Measurements from ENCODE around the gene PYGB.
"Not testable (repeated sequence)": the region's sequence is repeated elsewhere in the genome, so short reads cannot be mapped to it uniquely, and the experiment has no call there.

Gene PYGB

GRCh38 chr20:25258828-25259227, 10.9 kb downstream of the PYGB start:
- Histone ChIP-seq H3K4me2 (ENCODE audit: insufficient read depth, low read length, poor library complexity, severe bottlenecking) (no peak overlapping the region), H3K36me3 (replicated peaks in 1 of 2; ENCODE audit: control insufficient read depth in 2 of 2, insufficient read depth in 2 of 2, low read length in 2 of 2) (peaks cover 30 to 47% of the 10 kb centered on the region in 2 donors), H3K23ac (ENCODE audit: low read depth, low read length, poor library complexity) (peak overlapping the region; percentile 75), H3K9ac (ENCODE audit: low read depth, low read length, poor library complexity) (no peak overlapping the region), H3K79me1 (ENCODE audit: low read depth, low read length) (peaks cover 11% of the 10 kb centered on the region), H3K27me3 (ENCODE audit: control insufficient read depth in 3 of 3, insufficient read depth in 3 of 3, low read depth in 1 of 3, low read length in 3 of 3) (no peaks in the 10 kb centered on the region), H4K8ac (ENCODE audit: low read depth, low read length) (peak overlapping the region; percentile 50), H3K4me3 (ENCODE audit: low read length in 2 of 2) (no peak overlapping the region), H3K14ac (ENCODE audit: low read length) (peak overlapping the region; percentile 75), H2BK12ac (ENCODE audit: low read length) (no peak overlapping the region), H2AK5ac (ENCODE audit: low read depth, low read length) (no peak overlapping the region), H3K4me1 (ENCODE audit: control insufficient read depth in 2 of 2, insufficient read depth in 1 of 2, low read depth in 1 of 2, low read length in 2 of 2) (peaks cover 0 to 8% of the 10 kb centered on the region in 2 donors), H3K4ac (ENCODE audit: low read length) (no peak overlapping the region), H3K9me3 (replicated peaks in 1 of 2; ENCODE audit: control insufficient read depth in 2 of 2, insufficient read depth in 1 of 2, low read depth in 1 of 2, low read length in 2 of 2) (peaks cover 18 to 32% of the 10 kb centered on the region in 2 donors), H2AFZ (ENCODE audit: low read length) (no peak overlapping the region), H2BK5ac (ENCODE audit: low read length) (no peak overlapping the region), H3K18ac (ENCODE audit: low read length) (no peak overlapping the region), H4K91ac (ENCODE audit: low read depth, low read length, poor library complexity) (no peak overlapping the region), H2BK15ac (ENCODE audit: low read length) (no peak overlapping the region), H3K27ac (replicated peaks; ENCODE audit: low read length) (no peak overlapping the region), H2BK120ac (ENCODE audit: low read depth, low read length) (no peak overlapping the region)
- no peak for DNase-seq (ENCODE audit: low spot score)
- no CpG with 5 or more reads among the region's 4 CpGs for WGBS, 2 donors (ENCODE audit: extremely low coverage in 2 of 2, insufficient read length in 2 of 2, insufficient replicate concordance in 1 of 2)

DNA sequence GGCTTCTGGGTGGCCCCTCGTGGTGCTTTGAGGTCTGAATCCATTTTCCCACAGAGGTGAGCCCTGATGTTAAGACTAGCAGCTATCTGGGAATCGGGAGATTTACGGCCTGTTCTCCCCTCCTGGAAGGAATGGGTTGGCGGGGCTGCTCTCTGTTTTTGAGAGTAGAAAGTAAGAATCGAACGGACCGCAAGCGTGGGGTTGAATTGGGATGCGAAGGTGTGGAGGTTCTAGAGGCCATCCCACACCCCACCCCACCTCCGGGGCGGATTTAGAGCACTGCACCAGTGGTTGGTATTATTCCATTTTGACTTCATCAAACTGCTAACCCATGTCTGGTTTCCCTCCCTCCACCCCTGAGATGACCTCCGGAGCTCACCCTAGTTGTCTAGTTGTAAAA, 11.5 kb downstream of the PYGB start:
- WGBS, 2 donors (ENCODE audit: extremely low coverage in 2 of 2, insufficient read length in 2 of 2, insufficient replicate concordance in 1 of 2) = no CpG with 5 or more reads among the region's 12 CpGs
- Histone ChIP-seq H3K4ac (ENCODE audit: low read length) (no peak overlapping the region), H3K4me1 (ENCODE audit: control insufficient read depth in 2 of 2, insufficient read depth in 1 of 2, low read depth in 1 of 2, low read length in 2 of 2) (peaks cover 0 to 6% of the 10 kb centered on the region in 2 donors), H3K79me1 (ENCODE audit: low read depth, low read length) (peaks cover 11% of the 10 kb centered on the region), H3K9me3 (replicated peaks in 1 of 2; ENCODE audit: control insufficient read depth in 2 of 2, insufficient read depth in 1 of 2, low read depth in 1 of 2, low read length in 2 of 2) (peaks cover 18 to 32% of the 10 kb centered on the region in 2 donors), H2BK15ac (ENCODE audit: low read length) (no peak overlapping the region), H3K18ac (ENCODE audit: low read length) (no peak overlapping the region), H2AFZ (ENCODE audit: low read length) (no peak overlapping the region), H2AK5ac (ENCODE audit: low read depth, low read length) (no peak overlapping the region), H3K14ac (ENCODE audit: low read length) (no peak overlapping the region), H2BK12ac (ENCODE audit: low read length) (no peak overlapping the region), H3K27ac (replicated peaks; ENCODE audit: low read length) (no peak overlapping the region), H3K36me3 (replicated peaks in 1 of 2; ENCODE audit: control insufficient read depth in 2 of 2, insufficient read depth in 2 of 2, low read length in 2 of 2) (peaks cover 30 to 42% of the 10 kb centered on the region in 2 donors), H3K4me3 (ENCODE audit: low read length in 2 of 2) (no peak overlapping the region), H4K8ac (ENCODE audit: low read depth, low read length) (no peak overlapping the region), H4K91ac (ENCODE audit: low read depth, low read length, poor library complexity) (no peak overlapping the region), H3K4me2 (ENCODE audit: insufficient read depth, low read length, poor library complexity, severe bottlenecking) (no peak overlapping the region), H3K27me3 (ENCODE audit: control insufficient read depth in 3 of 3, insufficient read depth in 3 of 3, low read depth in 1 of 3, low read length in 3 of 3) (no peaks in the 10 kb centered on the region), H3K9ac (ENCODE audit: low read depth, low read length, poor library complexity) (no peak overlapping the region), H2BK5ac (ENCODE audit: low read length) (no peak overlapping the region), H2BK120ac (ENCODE audit: low read depth, low read length) (no peak overlapping the region), H3K23ac (ENCODE audit: low read depth, low read length, poor library complexity) (no peak overlapping the region)
- no peak for DNase-seq (ENCODE audit: low spot score)

DNA sequence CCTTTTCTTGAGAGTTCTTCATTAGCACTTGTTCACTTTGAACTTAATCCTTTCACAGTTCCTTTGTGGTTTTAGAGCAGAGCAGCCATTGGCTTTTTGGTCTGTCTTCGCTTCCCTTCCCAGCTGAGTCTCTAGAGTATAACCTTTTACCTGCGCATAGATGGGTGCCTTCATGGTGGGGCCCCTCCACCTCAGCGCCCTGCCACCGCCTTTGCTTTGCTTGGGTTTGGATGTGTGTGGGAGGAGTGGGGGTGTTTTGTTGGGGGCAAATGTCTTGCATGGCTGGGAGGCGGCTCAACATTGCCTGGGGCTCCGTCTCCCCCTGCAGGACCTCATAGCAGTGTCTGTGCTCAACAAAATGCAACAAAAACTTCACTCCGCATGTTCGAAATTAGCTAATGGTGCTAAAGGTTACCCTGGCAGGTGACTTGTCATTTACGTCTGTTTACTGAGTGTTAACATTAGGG, 11.9 kb downstream of the PYGB start:
- no peak overlapping the region for H3K4me3 ChIP-seq (ENCODE audit: low read length in 2 of 2)
- DNase-seq (ENCODE audit: low spot score) = no peak
- no peak overlapping the region for H2AK5ac ChIP-seq (ENCODE audit: low read depth, low read length)
- no peak overlapping the region for H3K14ac ChIP-seq (ENCODE audit: low read length)
- no peak overlapping the region for H4K91ac ChIP-seq (ENCODE audit: low read depth, low read length, poor library complexity)
- H4K8ac ChIP-seq (ENCODE audit: low read depth, low read length) = no peak overlapping the region
- H2BK12ac ChIP-seq (ENCODE audit: low read length) = no peak overlapping the region
- no peak overlapping the region for H3K23ac ChIP-seq (ENCODE audit: low read depth, low read length, poor library complexity)
- no peak overlapping the region for H3K27ac ChIP-seq (replicated peaks; ENCODE audit: low read length)
- H2AFZ ChIP-seq (ENCODE audit: low read length) = no peak overlapping the region
- H3K4me1 ChIP-seq (ENCODE audit: control insufficient read depth in 2 of 2, insufficient read depth in 1 of 2, low read depth in 1 of 2, low read length in 2 of 2) = peaks cover 0 to 6% of the 10 kb centered on the region in 2 donors
- peaks cover 18 to 32% of the 10 kb centered on the region in 2 donors for H3K9me3 ChIP-seq (replicated peaks in 1 of 2; ENCODE audit: control insufficient read depth in 2 of 2, insufficient read depth in 1 of 2, low read depth in 1 of 2, low read length in 2 of 2)
- no peak overlapping the region for H2BK15ac ChIP-seq (ENCODE audit: low read length)
- H3K27me3 ChIP-seq (ENCODE audit: control insufficient read depth in 3 of 3, insufficient read depth in 3 of 3, low read depth in 1 of 3, low read length in 3 of 3) = no peaks in the 10 kb centered on the region
- H3K18ac ChIP-seq (ENCODE audit: low read length) = no peak overlapping the region
- H3K4me2 ChIP-seq (ENCODE audit: insufficient read depth, low read length, poor library complexity, severe bottlenecking) = no peak overlapping the region
- no peak overlapping the region for H2BK5ac ChIP-seq (ENCODE audit: low read length)
- no peak overlapping the region for H2BK120ac ChIP-seq (ENCODE audit: low read depth, low read length)
- peaks cover 11% of the 10 kb centered on the region for H3K79me1 ChIP-seq (ENCODE audit: low read depth, low read length)
- H3K4ac ChIP-seq (ENCODE audit: low read length) = no peak overlapping the region
- WGBS, 2 donors (ENCODE audit: extremely low coverage in 2 of 2, insufficient read length in 2 of 2, insufficient replicate concordance in 1 of 2) = no CpG with 5 or more reads among the region's 9 CpGs
- no peak overlapping the region for H3K9ac ChIP-seq (ENCODE audit: low read depth, low read length, poor library complexity)
- H3K36me3 ChIP-seq (replicated peaks in 1 of 2; ENCODE audit: control insufficient read depth in 2 of 2, insufficient read depth in 2 of 2, low read length in 2 of 2) = peaks cover 30 to 40% of the 10 kb centered on the region in 2 donors

DNA sequence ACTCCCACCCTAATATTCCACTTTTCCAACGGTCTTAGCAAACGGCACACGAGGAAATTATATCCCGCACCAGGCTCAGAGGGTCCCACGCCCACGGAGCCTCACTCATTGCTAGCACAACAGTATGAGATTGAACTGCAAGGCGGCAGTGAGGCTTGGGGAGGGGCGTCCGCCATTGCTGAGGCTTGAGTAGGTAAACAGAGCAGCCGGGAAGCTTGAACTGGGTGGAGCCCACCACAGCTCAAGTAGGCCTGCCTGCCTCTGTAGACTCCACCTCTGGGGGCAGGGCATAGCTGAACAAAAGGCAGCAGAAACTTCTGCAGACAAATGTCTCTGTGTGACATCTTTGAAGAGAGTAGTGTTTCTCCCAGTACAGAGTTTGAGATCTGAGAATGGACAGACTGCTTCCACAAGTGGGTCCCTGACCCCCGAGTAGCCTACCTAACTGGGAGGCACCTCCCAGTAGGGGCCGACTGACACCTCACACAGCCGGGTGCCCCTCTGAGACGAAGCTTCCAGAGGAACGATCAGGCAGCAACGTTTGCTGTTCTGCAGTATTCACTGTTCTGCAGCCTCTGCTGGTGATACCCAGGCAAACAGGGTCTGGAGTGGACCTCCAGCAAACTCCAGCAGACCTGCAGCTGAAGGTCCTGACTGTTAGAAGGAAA, 13.0 kb downstream of the PYGB start:
- not testable (repeated sequence) for H2BK5ac ChIP-seq (ENCODE audit: low read length)

More for the DNA sequence above, 13.0 kb downstream of the PYGB start:
- Histone ChIP-seq H3K36me3 (replicated peaks in 1 of 2; ENCODE audit: control insufficient read depth in 2 of 2, insufficient read depth in 2 of 2, low read length in 2 of 2) (peaks cover 26 to 33% of the 10 kb centered on the region in 2 donors), H3K79me1 (ENCODE audit: low read depth, low read length) (peaks cover 11% of the 10 kb centered on the region), H3K9me3 (replicated peaks in 1 of 2; ENCODE audit: control insufficient read depth in 2 of 2, insufficient read depth in 1 of 2, low read depth in 1 of 2, low read length in 2 of 2) (peaks cover 18 to 36% of the 10 kb centered on the region in 2 donors)
- H2BK120ac ChIP-seq (ENCODE audit: low read depth, low read length); H2BK15ac ChIP-seq (ENCODE audit: low read length); H3K23ac ChIP-seq (ENCODE audit: low read depth, low read length, poor library complexity); H3K4me3 ChIP-seq (ENCODE audit: low read length in 2 of 2); H4K8ac ChIP-seq (ENCODE audit: low read depth, low read length); H3K27ac ChIP-seq (replicated peaks; ENCODE audit: low read length); H3K4me1 ChIP-seq (ENCODE audit: control insufficient read depth in 2 of 2, insufficient read depth in 1 of 2, low read depth in 1 of 2, low read length in 2 of 2); H2AK5ac ChIP-seq (ENCODE audit: low read depth, low read length); H4K91ac ChIP-seq (ENCODE audit: low read depth, low read length, poor library complexity); H2BK12ac ChIP-seq (ENCODE audit: low read length); H3K14ac ChIP-seq (ENCODE audit: low read length); H2AFZ ChIP-seq (ENCODE audit: low read length); H3K4ac ChIP-seq (ENCODE audit: low read length); H3K4me2 ChIP-seq (ENCODE audit: insufficient read depth, low read length, poor library complexity, severe bottlenecking); H3K18ac ChIP-seq (ENCODE audit: low read length); DNase-seq (ENCODE audit: low spot score); H3K9ac ChIP-seq (ENCODE audit: low read depth, low read length, poor library complexity); H3K27me3 ChIP-seq (ENCODE audit: control insufficient read depth in 3 of 3, insufficient read depth in 3 of 3, low read depth in 1 of 3, low read length in 3 of 3): not testable (repeated sequence)
- WGBS, 2 donors (ENCODE audit: extremely low coverage in 2 of 2, insufficient read length in 2 of 2, insufficient replicate concordance in 1 of 2) = no CpG with 5 or more reads among the region's 16 CpGs

Data from neuronal stem cell (in vitro differentiated cells).